ENCODE results near the gene DNAI4.
"Not testable (repeated sequence)": the region's sequence is repeated elsewhere in the genome, so short reads cannot be mapped to it uniquely, and the experiment has no call there.

Gene DNAI4

GRCh38 chr1:66809736-66810326 lies 114.8 kb downstream of the DNAI4 start:
- DNase-seq, result no peak

- DNase-seq, result no peak
Measured at GRCh38 chr1:66809245-66809644, 115.4 kb downstream of the DNAI4 start.

- not testable (repeated sequence) for DNase-seq
Measured at GRCh38 chr1:66795839-66796238, 128.8 kb downstream of the DNAI4 start.

GRCh38 chr1:66791621-66792610 lies 132.7 kb downstream of the DNAI4 start:
- DNase-seq, result no peak

- DNase-seq, result peak; percentile 58
Measured at GRCh38 chr1:66788231-66788939, 136.3 kb downstream of the DNAI4 start.

- DNase-seq, result no peak
Measured at GRCh38 chr1:66787641-66788040, 137.0 kb downstream of the DNAI4 start.

- DNase-seq, result not testable (repeated sequence)
Measured at GRCh38 chr1:66785800-66786199, 138.9 kb downstream of the DNAI4 start.

GRCh38 chr1:66779475-66780078 lies 145.1 kb downstream of the DNAI4 start:
- DNase-seq, result no peak

GRCh38 chr1:66778969-66779368 lies 145.7 kb downstream of the DNAI4 start:
- no peak for DNase-seq

- no peak for DNase-seq
Measured at GRCh38 chr1:66778266-66778665, 146.4 kb downstream of the DNAI4 start.

GRCh38 chr1:66777831-66778230 lies 146.8 kb downstream of the DNAI4 start:
- no peak for DNase-seq

GRCh38 chr1:66775646-66776045 lies 149.0 kb downstream of the DNAI4 start:
- DNase-seq, result no peak

GRCh38 chr1:66774438-66774837 lies 150.2 kb downstream of the DNAI4 start:
- DNase-seq, result no peak

- no peak for DNase-seq
Measured at GRCh38 chr1:66773227-66773626, 151.4 kb downstream of the DNAI4 start.

GRCh38 chr1:66770694-66771093 lies 154.0 kb downstream of the DNAI4 start:
- DNase-seq, result no peak

GRCh38 chr1:66770240-66770639 lies 154.4 kb downstream of the DNAI4 start:
- no peak for DNase-seq

GRCh38 chr1:66769512-66770229 lies 155.0 kb downstream of the DNAI4 start:
- no peak for DNase-seq

GRCh38 chr1:66768965-66769364 lies 155.7 kb downstream of the DNAI4 start:
- DNase-seq, result no peak

- no peak for DNase-seq
Measured at GRCh38 chr1:66767626-66768025, 157.0 kb downstream of the DNAI4 start.

GRCh38 chr1:66764994-66765578 lies 159.6 kb downstream of the DNAI4 start:
- DNase-seq, result peak; percentile 51

Data from inflammatory macrophage treated with lipopolysaccharide for 4 hours (primary cell).